IMR-90 (cell line): Measurements from ENCODE around the gene CEP70. TPM values are rescaled to one million over a fixed set of nuclear protein-coding genes. Genes with fewer than 3 reads are reported as not detected.

Experiments used
- ATAC-seq: fragments of 200-7000 bp; cut with Tn5 transposase; 2 replicates; pipeline ENCODE4 v1.9.1; 2020; ENCODE audit warnings: low read depth, mild to moderate bottlenecking, moderate library complexity
- BruUV-seq: library from RNA; stranded (reverse); fragments of 400-500 nt; replicated peaks from 2 replicates; lab custom pipeline; 2021; lab: Mats Ljungman, UMichigan
- CTCF ChIA-PET: fragments of 300-600 bp; formaldehyde crosslinking; extraction: SDS; loops from one replicate; lab custom pipeline; 2021; ENCODE audit warnings: antibody characterized with exemption; lab: Yijun Ruan, JAX
- POLR2A ChIA-PET: fragments of 300-600 bp; sonication (Branson Sonifier 250); formaldehyde crosslinking; loops from one replicate; lab custom pipeline; 2022; ENCODE audit warnings: antibody characterized with exemption; ENCODE audit not compliant: unreplicated experiment; lab: Charles Lee
- DNase-seq: peaks from one replicate; pipeline ENCODE4 v3.0.0; 2013
- H2AFZ ChIP-seq: replicated peaks from 2 replicates; pipeline ENCODE3; 2013; ENCODE audit warnings: low read length, mild to moderate bottlenecking; ENCODE audit not compliant: poor library complexity
- H2AK5ac ChIP-seq: 2 replicates; pipeline ENCODE4 v1.6.1; 2013; ENCODE audit warnings: low read depth, low read length, inconsistent platforms
- H2AK9ac ChIP-seq: replicated peaks from 2 replicates; pipeline ENCODE3; 2013; ENCODE audit warnings: mild to moderate bottlenecking, low read depth, low read length, moderate library complexity; ENCODE audit not compliant: poor library complexity
- H2BK120ac ChIP-seq: 2 replicates; pipeline ENCODE4 v1.6.1; 2013; ENCODE audit warnings: low read depth, low read length, inconsistent platforms
- H2BK15ac ChIP-seq: 3 replicates; pipeline ENCODE4 v1.6.1; 2013; ENCODE audit warnings: low read depth, low read length, inconsistent platforms
- H2BK20ac ChIP-seq: 2 replicates; pipeline ENCODE4 v1.6.1; 2013; ENCODE audit warnings: low read depth, mild to moderate bottlenecking, inconsistent platforms, low read length, moderate library complexity
- H2BK5ac ChIP-seq: 2 replicates; pipeline ENCODE4 v1.6.1; 2013; ENCODE audit warnings: mild to moderate bottlenecking, low read depth, low read length, inconsistent platforms; ENCODE audit not compliant: poor library complexity, severe bottlenecking
- H3K14ac ChIP-seq: replicated peaks from 2 replicates; pipeline ENCODE4 v1.6.1; 2013; ENCODE audit warnings: low read depth, low read length, inconsistent platforms
- H3K18ac ChIP-seq: 2 replicates; pipeline ENCODE4 v1.6.1; 2013; ENCODE audit warnings: low read depth, low read length, control low read depth
- H3K23ac ChIP-seq: 2 replicates; pipeline ENCODE4 v1.6.1; 2013; ENCODE audit warnings: low read depth, low read length, inconsistent platforms
- H3K27ac ChIP-seq: 2 replicates; pipeline ENCODE4 v1.5.1; 2013; ENCODE audit warnings: mild to moderate bottlenecking, control low read depth, low read length; ENCODE audit not compliant: insufficient read depth
- H3K27me3 ChIP-seq: 2 replicates; pipeline ENCODE4 v1.6.1; 2013; ENCODE audit warnings: low read length; ENCODE audit not compliant: control insufficient read depth, insufficient read depth
- H3K36me3 ChIP-seq: 2 replicates; pipeline ENCODE4 v1.6.1; 2013; ENCODE audit warnings: low read length, mixed read lengths; ENCODE audit not compliant: control insufficient read depth, insufficient read depth
- H3K4ac ChIP-seq: 2 replicates; pipeline ENCODE4 v1.6.1; 2013; ENCODE audit warnings: low read depth, low read length, inconsistent platforms
- H3K4me1 ChIP-seq: 2 replicates; pipeline ENCODE4 v1.6.1; 2013; ENCODE audit warnings: low read length, mixed read lengths; ENCODE audit not compliant: control insufficient read depth, insufficient read depth
- H3K4me2 ChIP-seq: 2 replicates; pipeline ENCODE4 v1.6.1; 2013; ENCODE audit warnings: low read depth, mild to moderate bottlenecking, control low read depth, low read length, moderate library complexity
- H3K4me3 ChIP-seq: 2 replicates; pipeline ENCODE4 v1.5.1; 2013; ENCODE audit warnings: low read depth, mild to moderate bottlenecking, control low read depth, low read length, moderate library complexity; ENCODE audit not compliant: insufficient read depth
- H3K56ac ChIP-seq: 2 replicates; pipeline ENCODE4 v1.6.1; 2013; ENCODE audit warnings: low read length, inconsistent platforms; ENCODE audit not compliant: insufficient read depth; ENCODE audit errors: extremely low read depth
- H3K79me1 ChIP-seq, 2 experiments: 2 replicates each; pipeline ENCODE4 v1.6.1; 2013; ENCODE audit warnings: low read length in 2 of 2, inconsistent platforms in 1 of 2, low read depth in 1 of 2
- H3K9ac ChIP-seq: 2 replicates; pipeline ENCODE4 v1.6.1; 2013; ENCODE audit warnings: low read depth, low read length, control low read depth
- H3K9me1 ChIP-seq: 2 replicates; pipeline ENCODE4 v1.6.1; 2013; ENCODE audit warnings: low read length, inconsistent platforms; ENCODE audit not compliant: insufficient read depth
- H3K9me3 ChIP-seq: 2 replicates; pipeline ENCODE4 v1.6.1; 2013; ENCODE audit warnings: low read length; ENCODE audit not compliant: control insufficient read depth, insufficient read depth
- H4K20me1 ChIP-seq: 2 replicates; pipeline ENCODE4 v1.6.1; 2013; ENCODE audit warnings: low read length, inconsistent platforms; ENCODE audit not compliant: insufficient read depth
- H4K5ac ChIP-seq: 2 replicates; pipeline ENCODE4 v1.6.1; 2013; ENCODE audit warnings: mild to moderate bottlenecking, low read depth, low read length, control low read depth
- H4K8ac ChIP-seq, 2 experiments: 2 replicates each; pipeline ENCODE4 v1.6.1; 2013; ENCODE audit warnings: low read depth in 2 of 2, low read length in 2 of 2, control low read depth in 1 of 2, inconsistent platforms in 1 of 2
- H4K91ac ChIP-seq: 2 replicates; pipeline ENCODE4 v1.6.1; 2013; ENCODE audit warnings: low read depth, low read length, inconsistent platforms; ENCODE audit not compliant: insufficient read depth
- CEBPB ChIP-seq: IDR thresholded peaks from 2 replicates; pipeline ENCODE4 v1.6.1; 2012; ENCODE audit warnings: low read depth, low read length, improper control_type of control experiment
- CHD1 ChIP-seq: IDR thresholded peaks from 2 replicates; pipeline ENCODE4 v1.6.1; 2012; ENCODE audit warnings: low read depth, low read length, improper control_type of control experiment
- CTCF ChIP-seq: conservative IDR thresholded peaks from 2 replicates; pipeline ENCODE4 v1.5.1; 2012; ENCODE audit warnings: mild to moderate bottlenecking, low read depth, low read length, improper control_type of control experiment
- FOS ChIP-seq: fragments of 150-350 bp; IDR thresholded peaks from 2 replicates; pipeline ENCODE4 v1.6.1; 2016; ENCODE audit warnings: low read depth, low read length
- RCOR1 ChIP-seq: IDR thresholded peaks from 2 replicates; pipeline ENCODE4 v1.6.1; 2012; ENCODE audit warnings: mild to moderate bottlenecking, low read length, improper control_type of control experiment; ENCODE audit not compliant: insufficient replicate concordance
- USF2 ChIP-seq: fragments of 150-350 bp; IDR thresholded peaks from 2 replicates; pipeline ENCODE4 v1.6.1; 2017; ENCODE audit warnings: mild to moderate bottlenecking, antibody characterized with exemption, low read length, low read depth
- WGBS, 2 experiments: methylation state at CpG; one replicate each; pipeline versions ENCODE4 v1.1.5 to v1.1.7; 2013; ENCODE audit warnings: missing lambda C conversion rate in 2 of 2; ENCODE audit not compliant: insufficient read length in 1 of 2; ENCODE audit errors: extremely low coverage in 2 of 2; 5-methylcytosine and 5-hydroxymethylcytosine counted together
- dilution Hi-C: fragments of 300-500 bp; cut with HindIII; formaldehyde crosslinking; loops from one replicate; pipeline ENCODE4 v1.14.3; 2018; ENCODE audit warnings: low sequenced_read_pairs; ENCODE audit not compliant: unreplicated experiment
- in situ Hi-C: fragments of 300-500 bp; cut with MboI; formaldehyde crosslinking; loops from 3 replicates; pipeline ENCODE4 v1.14.3; 2019; ENCODE audit warnings: low sequenced_read_pairs, inconsistent platforms, mixed read lengths
- intact Hi-C: fragments of 100-400 bp; cut with micrococcal nuclease; formaldehyde crosslinking; loops from 2 replicates; pipeline ENCODE4 v1.10.0; 2022
- polyA plus RNA-seq, 3 experiments: library from polyadenylated mRNA; depleted of rRNA; stranded (reverse); fragments of >200 nt; gene quantifications; 2 replicates each; pipeline ENCODE4 v1.2.3, GENCODE V29; 2012; ENCODE audit warnings: low replicate concordance in 1 of 3
- total RNA-seq: library from RNA; depleted of rRNA; stranded (reverse); fragments of >200 nt; gene quantifications from 2 replicates; pipeline ENCODE4 v1.2.3, GENCODE V29; 2012
- TF ChIP-seq, protein P1 (sequence below): fragments of 150-350 bp; IDR thresholded peaks from 2 replicates; pipeline ENCODE4 v1.6.1; 2016; ENCODE audit warnings: low read depth, mild to moderate bottlenecking, low read length, moderate library complexity, borderline replicate concordance

The CEP70 gene
- total and polyA plus RNA-seq, 2 of the 4 experiments (the other 2 are of a cell fraction): 4.6 to 11.1 TPM

- intact Hi-C loops (no loop called here), in situ Hi-C loops (no loop called here), dilution Hi-C loops (no loop called here)
- peak; percentile 79 for DNase-seq
- no peak overlapping the region for H2AK9ac ChIP-seq
- whole genome bisulfite sequencing, 2 experiments: no CpG with 5 or more reads among the region's 3 CpGs
- no peaks in the 10 kb centered on the region for H4K20me1 ChIP-seq
- no peak overlapping the region for H3K56ac ChIP-seq
- H3K79me1 ChIP-seq: no peaks in the 10 kb centered on the region
- peak; percentile 77 for ATAC-seq
- 0 out of 2 replicates have a peak, but pooled peaks cover 2% of the 10 kb centered on the region for H3K4me1 ChIP-seq
- TF ChIP-seq RCOR1 (no peak), CEBPB (no peak), CTCF (no peak), FOS (peak; percentile 52; the same call in 1 of the 2 replicates), USF2 (no peak), CHD1 (no peak)
- TF ChIP-seq, protein P1, sequence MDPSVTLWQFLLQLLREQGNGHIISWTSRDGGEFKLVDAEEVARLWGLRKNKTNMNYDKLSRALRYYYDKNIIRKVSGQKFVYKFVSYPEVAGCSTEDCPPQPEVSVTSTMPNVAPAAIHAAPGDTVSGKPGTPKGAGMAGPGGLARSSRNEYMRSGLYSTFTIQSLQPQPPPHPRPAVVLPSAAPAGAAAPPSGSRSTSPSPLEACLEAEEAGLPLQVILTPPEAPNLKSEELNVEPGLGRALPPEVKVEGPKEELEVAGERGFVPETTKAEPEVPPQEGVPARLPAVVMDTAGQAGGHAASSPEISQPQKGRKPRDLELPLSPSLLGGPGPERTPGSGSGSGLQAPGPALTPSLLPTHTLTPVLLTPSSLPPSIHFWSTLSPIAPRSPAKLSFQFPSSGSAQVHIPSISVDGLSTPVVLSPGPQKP: no peak
- H2BK5ac ChIP-seq: no peak overlapping the region
- H3K9me1 ChIP-seq: no peaks in the 10 kb centered on the region; the same call in 1 of the 2 replicates
- no peak overlapping the region for H3K9ac ChIP-seq
- H2BK20ac ChIP-seq: no peak overlapping the region
- H3K9me3 ChIP-seq: no peaks in the 10 kb centered on the region
- H4K8ac ChIP-seq: no peak overlapping the region
- H3K27ac ChIP-seq: no peak overlapping the region
- H4K5ac ChIP-seq: no peak overlapping the region
- no peaks in the 10 kb centered on the region for H3K27me3 ChIP-seq
- H2AK5ac ChIP-seq: no peak overlapping the region
- no peak overlapping the region for H3K4me2 ChIP-seq
- no peak overlapping the region for H4K91ac ChIP-seq
- H3K18ac ChIP-seq: no peak overlapping the region
- H2AFZ ChIP-seq: no peak overlapping the region
- no peak overlapping the region for H3K4ac ChIP-seq
- no peak overlapping the region for H2BK120ac ChIP-seq
- no peak overlapping the region for H2BK15ac ChIP-seq
- POLR2A ChIA-PET: no interaction called here
- no TSS peak for BruUV-seq
- no peak overlapping the region for H3K14ac ChIP-seq
- no peak overlapping the region for H3K4me3 ChIP-seq
- no peaks in the 10 kb centered on the region for H3K36me3 ChIP-seq
- CTCF ChIA-PET: interaction anchor here (0.6 to 0.9 kb wide), 2 partner anchors 11 to 339 kb away, joined by 3 to 5 read pairs; no protein-coding TSS in a partner anchor
- H3K23ac ChIP-seq: no peak overlapping the region
Observed at GRCh38 chr3:138625707-138626365, 31.8 kb upstream of the CEP70 start.
